A549 (cell line): ENCODE measurements around the gene ABCC4. TPM values are rescaled to one million over a fixed set of nuclear protein-coding genes. Genes with fewer than 3 reads are reported as not detected.

Experiments
- ATAC-seq, 2 experiments: fragments of 200-7000 bp in 1 of 2; fragments of >200 bp in 1 of 2; cut with Nextera tagmentation in 1 of 2; cut with Tn5 transposase in 1 of 2; 3 replicates each; pipeline versions ENCODE4 v1.8.0 to v1.9.1; 2018 to 2020; ENCODE audit warnings: mild to moderate bottlenecking in 1 of 2, moderate library complexity in 1 of 2
- CTCF ChIA-PET: fragments of 300-600 bp; sonication (Branson Sonifier 250); formaldehyde crosslinking; extraction: SDS; loops from one replicate; lab custom pipeline; 2021; ENCODE audit warnings: antibody characterized with exemption, inconsistent platforms; lab: Yijun Ruan, JAX
- POLR2A ChIA-PET: fragments of 350-600 bp; formaldehyde crosslinking; extraction: SDS; loops from one replicate; lab custom pipeline; 2021; ENCODE audit warnings: antibody characterized with exemption, inconsistent platforms; lab: Yijun Ruan, JAX
- DNase-seq, 2 experiments: peaks; one replicate each; pipeline versions ENCODE4 v3.0.0 to v3.0.0-alpha.2; 2011 to 2016; ENCODE audit warnings: low read depth in 1 of 2, low spot score in 1 of 2
- FAIRE-seq: peaks from 2 replicates; lab custom pipeline; 2011; peaks lifted over from hg19 to GRCh38; lab: Jason Lieb, UNC
- H3K27ac ChIP-seq, 2 experiments: fragments of >200 bp; sonication (Bioruptor Twin); formaldehyde crosslinking; 3 replicates each; pipeline ENCODE4 v1.5.1; 2016 to 2017
- H3K4me1 ChIP-seq: fragments of >200 bp; sonication (Bioruptor Twin); formaldehyde crosslinking; 3 replicates; pipeline ENCODE4 v1.6.1; 2016
- H3K4me2 ChIP-seq: fragments of >200 bp; sonication (Bioruptor Twin); formaldehyde crosslinking; 3 replicates; pipeline ENCODE4 v1.6.1; 2016
- H3K4me3 ChIP-seq: fragments of >200 bp; sonication (Bioruptor Twin); formaldehyde crosslinking; 3 replicates; pipeline ENCODE4 v1.5.1; 2016
- H3K9me3 ChIP-seq: fragments of >200 bp; sonication (Bioruptor Twin); formaldehyde crosslinking; 3 replicates; pipeline ENCODE4 v1.6.1; 2016
- BHLHE40 ChIP-seq: IDR thresholded peaks from 2 replicates; pipeline ENCODE4 v1.6.1; 2012; ENCODE audit warnings: low read depth, low read length, inconsistent platforms
- CEBPB ChIP-seq, 2 experiments: fragments of >200 bp in 1 of 2; sonication (Bioruptor Twin) in 1 of 2; formaldehyde crosslinking in 1 of 2; IDR thresholded peaks; 2 replicates each; pipeline ENCODE4 v1.6.1; 2012 to 2016
- EP300 ChIP-seq, 2 experiments: fragments of >200 bp; sonication (Bioruptor Twin); formaldehyde crosslinking; IDR thresholded peaks; 2 replicates in 1 of 2; 3 replicates in 1 of 2; pipeline ENCODE4 v1.6.1; 2016 to 2017
- FOSB ChIP-seq: fragments of 250-450 bp; sonication (Bioruptor Pico); IDR thresholded peaks from 2 replicates; pipeline ENCODE4 v1.5.0; 2020; ENCODE audit warnings: mild to moderate bottlenecking, moderate library complexity
- FOXS1 ChIP-seq: fragments of 250-450 bp; sonication (Bioruptor Pico); IDR thresholded peaks from 2 replicates; pipeline ENCODE4 v1.5.0; 2020; ENCODE audit warnings: mild to moderate bottlenecking, moderate library complexity
- HDAC2 ChIP-seq: fragments of 200-600 bp; sonication (generic); IDR thresholded peaks from 2 replicates; pipeline ENCODE4 v1.6.1; 2016
- HEYL ChIP-seq: fragments of 250-450 bp; sonication (Bioruptor Pico); IDR thresholded peaks from 2 replicates; pipeline ENCODE4 v1.8.0; 2021; ENCODE audit warnings: mild to moderate bottlenecking, moderate library complexity
- KDM1A ChIP-seq: fragments of 200-600 bp; sonication (generic); IDR thresholded peaks from 2 replicates; pipeline ENCODE4 v1.6.1; 2016; ENCODE audit warnings: low read depth, mild to moderate bottlenecking
- MAFK ChIP-seq: fragments of 450-650 bp; IDR thresholded peaks from 2 replicates; pipeline ENCODE4 v1.6.1; 2014; ENCODE audit not compliant: partially characterized antibody
- MYC ChIP-seq: IDR thresholded peaks from 2 replicates; pipeline ENCODE4 v1.6.1; 2012; ENCODE audit warnings: mild to moderate bottlenecking, inconsistent platforms, low read length, improper control_type of control experiment, borderline replicate concordance
- NR3C1 ChIP-seq: fragments of >200 bp; sonication (Bioruptor Twin); formaldehyde crosslinking; IDR thresholded peaks from 3 replicates; pipeline ENCODE4 v1.6.1; 2017
- PHF8 ChIP-seq: fragments of 200-600 bp; sonication (generic); IDR thresholded peaks from 2 replicates; pipeline ENCODE4 v1.6.1; 2016; ENCODE audit warnings: low read depth, mild to moderate bottlenecking, antibody characterized with exemption, moderate library complexity, borderline replicate concordance
- POLR2A ChIP-seq: IDR thresholded peaks from 2 replicates; pipeline ENCODE4 v1.6.1; 2012; ENCODE audit warnings: mild to moderate bottlenecking, low read length
- RARB ChIP-seq: fragments of 250-450 bp; sonication (Bioruptor Pico); IDR thresholded peaks from 2 replicates; pipeline ENCODE4 v1.8.0; 2021; ENCODE audit warnings: mild to moderate bottlenecking, moderate library complexity
- RCOR1 ChIP-seq: fragments of 150-350 bp; IDR thresholded peaks from 2 replicates; pipeline ENCODE4 v1.6.1; 2014; ENCODE audit warnings: antibody characterized with exemption, low read length, low read depth
- SMC3 ChIP-seq: fragments of >200 bp; sonication (Bioruptor Twin); formaldehyde crosslinking; IDR thresholded peaks from 3 replicates; pipeline ENCODE4 v1.6.1; 2018; ENCODE audit warnings: inconsistent platforms
- SREBF2 ChIP-seq: fragments of 450-650 bp; IDR thresholded peaks from 2 replicates; pipeline ENCODE4 v1.6.1; 2014; ENCODE audit warnings: mild to moderate bottlenecking, moderate library complexity
- ZFP36 ChIP-seq: fragments of 450-650 bp; IDR thresholded peaks from 2 replicates; pipeline ENCODE4 v1.6.1; 2014; ENCODE audit warnings: borderline replicate concordance; ENCODE audit not compliant: partially characterized antibody
- ZNF302 ChIP-seq: fragments of 250-450 bp; sonication (Bioruptor Pico); IDR thresholded peaks from 2 replicates; pipeline ENCODE4 v1.9.0; 2021; ENCODE audit warnings: inconsistent platforms, mild to moderate bottlenecking, moderate library complexity
- WGBS: methylation state at CpG from one replicate; pipeline ENCODE4 v1.1.6; 2017; ENCODE audit errors: missing lambda C conversion rate; 5-methylcytosine and 5-hydroxymethylcytosine counted together
- polyA plus RNA-seq, 4 experiments: library from polyadenylated mRNA; depleted of rRNA in 3 of 4; stranded (reverse); fragments of >200 nt; fragmentation: RNase III in 1 of 4; extraction: RNeasy Plus Mini Kit Qiagen cat#74134 plus additional on column Dnase treatment in 1 of 4; gene quantifications; 2 replicates in 3 of 4; 3 replicates in 1 of 4; pipeline ENCODE4 v1.2.3, GENCODE V29; 2011 to 2017
- TF ChIP-seq, protein P1 (sequence below): fragments of >200 bp; sonication (Bioruptor Twin); formaldehyde crosslinking; IDR thresholded peaks from 3 replicates; pipeline ENCODE4 v1.5.1; 2016
- TF ChIP-seq, protein P2 (sequence below): IDR thresholded peaks from 2 replicates; pipeline ENCODE4 v1.6.1; 2012; ENCODE audit warnings: low read depth, borderline replicate concordance
- TF ChIP-seq, protein P3 (sequence below): fragments of 150-350 bp; IDR thresholded peaks from 2 replicates; pipeline ENCODE4 v1.6.1; 2014; ENCODE audit warnings: low read depth, mild to moderate bottlenecking, low read length
- TF ChIP-seq, protein P4 (sequence below): IDR thresholded peaks from 2 replicates; pipeline ENCODE4 v1.6.1; 2012
- TF ChIP-seq, protein P5 (sequence below): fragments of >200 bp; sonication (Bioruptor Twin); formaldehyde crosslinking; IDR thresholded peaks from 2 replicates; pipeline ENCODE4 v1.6.1; 2016

Gene ABCC4
- polyA plus RNA-seq, 2 of the 4 experiments (the other 2 are of a cell fraction), result 23.5 to 56.2 TPM

DNA sequence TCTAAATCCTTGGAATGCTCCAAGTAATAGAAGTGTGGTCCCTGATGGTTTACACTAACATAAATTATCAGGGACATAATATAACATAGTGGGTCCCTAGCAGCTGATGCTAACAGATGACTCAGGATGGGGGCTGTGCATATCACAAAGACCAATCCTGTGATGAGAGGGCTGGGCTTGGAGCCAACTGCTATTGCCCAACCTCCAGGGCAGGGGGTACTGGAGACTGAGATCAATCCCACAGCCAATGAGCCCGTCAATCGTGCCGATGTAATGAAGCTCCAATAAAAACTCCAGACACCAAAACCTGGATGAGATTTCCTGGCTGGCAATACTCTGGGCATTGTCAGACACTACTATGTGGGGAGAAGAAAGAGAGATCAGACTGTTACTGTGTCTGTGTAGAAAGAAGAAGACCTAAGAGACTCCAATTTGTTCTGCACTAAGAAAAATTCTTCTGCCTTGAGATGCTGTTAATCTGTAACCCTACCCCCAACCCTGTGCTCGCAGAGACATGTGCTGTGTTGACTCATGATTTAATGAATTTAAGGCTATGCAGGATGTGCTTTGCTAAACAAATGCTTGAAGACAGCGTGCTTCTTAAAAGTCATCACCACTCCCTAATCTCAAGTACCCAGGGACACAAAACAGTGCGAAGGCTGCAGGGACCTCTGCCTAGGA, 33.4 kb downstream of the ABCC4 start (continued):
- TF ChIP-seq, protein P1, sequence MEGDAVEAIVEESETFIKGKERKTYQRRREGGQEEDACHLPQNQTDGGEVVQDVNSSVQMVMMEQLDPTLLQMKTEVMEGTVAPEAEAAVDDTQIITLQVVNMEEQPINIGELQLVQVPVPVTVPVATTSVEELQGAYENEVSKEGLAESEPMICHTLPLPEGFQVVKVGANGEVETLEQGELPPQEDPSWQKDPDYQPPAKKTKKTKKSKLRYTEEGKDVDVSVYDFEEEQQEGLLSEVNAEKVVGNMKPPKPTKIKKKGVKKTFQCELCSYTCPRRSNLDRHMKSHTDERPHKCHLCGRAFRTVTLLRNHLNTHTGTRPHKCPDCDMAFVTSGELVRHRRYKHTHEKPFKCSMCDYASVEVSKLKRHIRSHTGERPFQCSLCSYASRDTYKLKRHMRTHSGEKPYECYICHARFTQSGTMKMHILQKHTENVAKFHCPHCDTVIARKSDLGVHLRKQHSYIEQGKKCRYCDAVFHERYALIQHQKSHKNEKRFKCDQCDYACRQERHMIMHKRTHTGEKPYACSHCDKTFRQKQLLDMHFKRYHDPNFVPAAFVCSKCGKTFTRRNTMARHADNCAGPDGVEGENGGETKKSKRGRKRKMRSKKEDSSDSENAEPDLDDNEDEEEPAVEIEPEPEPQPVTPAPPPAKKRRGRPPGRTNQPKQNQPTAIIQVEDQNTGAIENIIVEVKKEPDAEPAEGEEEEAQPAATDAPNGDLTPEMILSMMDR, result no peak
- no peak for TF ChIP-seq ZNF302 (CRISPR knock-in tag)
- no peak for TF ChIP-seq MAFK
- TF ChIP-seq, protein P2, sequence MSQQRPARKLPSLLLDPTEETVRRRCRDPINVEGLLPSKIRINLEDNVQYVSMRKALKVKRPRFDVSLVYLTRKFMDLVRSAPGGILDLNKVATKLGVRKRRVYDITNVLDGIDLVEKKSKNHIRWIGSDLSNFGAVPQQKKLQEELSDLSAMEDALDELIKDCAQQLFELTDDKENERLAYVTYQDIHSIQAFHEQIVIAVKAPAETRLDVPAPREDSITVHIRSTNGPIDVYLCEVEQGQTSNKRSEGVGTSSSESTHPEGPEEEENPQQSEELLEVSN, result peak; percentile 55; the same call in 1 of the 2 replicates
- TF ChIP-seq RARB (CRISPR knock-in tag), result no peak
- TF ChIP-seq KDM1A, result no peak
- TF ChIP-seq, protein P3, sequence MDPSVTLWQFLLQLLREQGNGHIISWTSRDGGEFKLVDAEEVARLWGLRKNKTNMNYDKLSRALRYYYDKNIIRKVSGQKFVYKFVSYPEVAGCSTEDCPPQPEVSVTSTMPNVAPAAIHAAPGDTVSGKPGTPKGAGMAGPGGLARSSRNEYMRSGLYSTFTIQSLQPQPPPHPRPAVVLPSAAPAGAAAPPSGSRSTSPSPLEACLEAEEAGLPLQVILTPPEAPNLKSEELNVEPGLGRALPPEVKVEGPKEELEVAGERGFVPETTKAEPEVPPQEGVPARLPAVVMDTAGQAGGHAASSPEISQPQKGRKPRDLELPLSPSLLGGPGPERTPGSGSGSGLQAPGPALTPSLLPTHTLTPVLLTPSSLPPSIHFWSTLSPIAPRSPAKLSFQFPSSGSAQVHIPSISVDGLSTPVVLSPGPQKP, result no peak
- TF ChIP-seq HDAC2, result no peak
- TF ChIP-seq EP300 (IDR thresholded peaks at IDR 0.05), result peak; percentile 69 to 80; a peak in 3 of 5 replicates

DNA sequence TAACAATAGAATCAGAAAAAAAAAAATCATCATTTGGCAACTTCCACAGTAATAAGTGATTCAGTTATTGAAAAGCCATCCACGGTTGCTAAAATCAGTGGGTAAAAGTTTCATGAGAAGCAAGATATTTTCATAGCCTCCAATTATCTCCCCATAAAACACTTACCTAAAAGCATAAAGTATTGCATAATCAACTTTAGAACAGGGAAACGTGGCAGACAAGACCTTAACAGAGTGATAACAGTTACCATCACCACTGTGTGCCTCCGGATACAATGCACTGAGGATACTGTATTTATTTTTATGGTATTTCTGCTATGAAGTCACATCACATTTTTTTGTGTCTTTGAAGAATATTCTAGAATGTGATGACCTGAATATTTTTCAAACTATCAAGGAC, 37.0 kb downstream of the ABCC4 start:
- ChIA-PET CTCF (no interaction called here), POLR2A (no interaction called here)
- Histone ChIP-seq H3K4me3 (no peak overlapping the region), H3K4me1 (peaks cover 69% of the 10 kb centered on the region), H3K4me2 (no peak overlapping the region), H3K27ac (peak overlapping the region; percentile 49 to 84; a peak in 3 of 6 replicates), H3K9me3 (no peaks in the 10 kb centered on the region)
- TF ChIP-seq, protein P4, sequence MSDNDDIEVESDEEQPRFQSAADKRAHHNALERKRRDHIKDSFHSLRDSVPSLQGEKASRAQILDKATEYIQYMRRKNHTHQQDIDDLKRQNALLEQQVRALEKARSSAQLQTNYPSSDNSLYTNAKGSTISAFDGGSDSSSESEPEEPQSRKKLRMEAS, result no peak
- TF ChIP-seq CEBPB (IDR thresholded peaks at IDR 0.05) (peak; percentile 28 to 75; a peak in 3 of 4 replicates), SREBF2 (no peak)
- no peak for FAIRE-seq
- no peak for ATAC-seq
- DNase-seq, result no peak
- 85% methylated on average over 3 of the region's 3 CpGs for WGBS

DNA sequence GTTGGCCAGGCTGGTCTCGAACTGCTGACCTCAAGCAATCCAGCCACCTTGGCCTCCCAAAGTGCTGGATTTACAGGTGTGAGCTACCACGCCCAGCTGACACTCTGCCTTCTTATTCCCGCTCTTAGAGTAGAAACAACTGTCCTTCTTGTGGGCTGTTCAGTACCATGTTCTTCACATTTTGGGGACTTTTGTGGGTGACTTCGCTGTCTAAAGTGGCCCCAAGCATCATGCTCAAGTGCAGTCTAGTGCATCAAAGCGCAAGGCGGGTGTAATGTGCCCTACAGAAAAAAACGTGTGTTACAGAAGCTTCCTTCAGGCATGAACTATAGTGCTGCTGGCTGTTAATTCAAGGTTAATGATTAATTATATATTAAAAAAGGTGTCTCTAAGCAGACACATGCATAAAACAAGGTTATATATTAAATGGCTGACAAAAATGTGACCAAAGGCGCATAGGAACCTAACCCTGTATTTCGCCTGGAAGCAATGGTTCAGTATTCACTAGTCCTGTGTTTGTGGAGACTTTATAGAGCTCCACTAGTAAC, 38.3 kb downstream of the ABCC4 start:
- 0 out of 3 replicates have a peak overlapping the region, but pooled peaks have one; percentile 18 for H3K4me2 ChIP-seq
- peak overlapping the region; percentile 49 to 84; a peak in 5 of 6 replicates for H3K27ac ChIP-seq
- DNase-seq (no peak), ATAC-seq (no peak), FAIRE-seq (no peak)
- POLR2A ChIA-PET, result no interaction called here
- H3K4me1 ChIP-seq, result peaks cover 71% of the 10 kb centered on the region
- 76% methylated on average over 9 of the region's 9 CpGs for WGBS
- no peaks in the 10 kb centered on the region for H3K9me3 ChIP-seq
- CTCF ChIA-PET, result no interaction called here
- TF ChIP-seq, protein P3, result no peak
- TF ChIP-seq POLR2A (no peak), SMC3 (no peak), MYC (no peak), NR3C1 (no peak), ZFP36 (no peak), FOXS1 (CRISPR knock-in tag) (no peak), RARB (CRISPR knock-in tag) (no peak), RCOR1 (no peak), HEYL (CRISPR knock-in tag) (no peak), PHF8 (no peak), FOSB (CRISPR knock-in tag) (no peak), BHLHE40 (no peak)
- TF ChIP-seq, protein P5, sequence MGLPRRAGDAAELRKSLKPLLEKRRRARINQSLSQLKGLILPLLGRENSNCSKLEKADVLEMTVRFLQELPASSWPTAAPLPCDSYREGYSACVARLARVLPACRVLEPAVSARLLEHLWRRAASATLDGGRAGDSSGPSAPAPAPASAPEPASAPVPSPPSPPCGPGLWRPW, result no peak
- TF ChIP-seq, protein P1, result no peak
- no peak overlapping the region for H3K4me3 ChIP-seq
